IgD-negative memory B cell (primary cell): ENCODE data around the gene GLT8D1. TPM values are rescaled to one million over a fixed set of nuclear protein-coding genes. Genes with fewer than 3 reads are reported as not detected.
"Not testable (repeated sequence)": the region's sequence is repeated elsewhere in the genome, so short reads cannot be mapped to it uniquely, and the experiment has no call there.

Experiments used
- H3K27ac Mint-ChIP-seq, 3 donors: one replicate each; pipeline ENCODE4 v1.8.0; 2020 to 2022; ENCODE audit warnings: mild to moderate bottlenecking in 3 of 3, mixed read lengths in 3 of 3, moderate library complexity in 1 of 3
- H3K27me3 Mint-ChIP-seq: one replicate; pipeline ENCODE4 v1.8.0; 2021; ENCODE audit warnings: mixed read lengths
- H3K36me3 Mint-ChIP-seq: one replicate; pipeline ENCODE4 v1.8.0; 2020; ENCODE audit warnings: mild to moderate bottlenecking, mixed read lengths
- H3K4me1 Mint-ChIP-seq, 3 donors: one replicate each; pipeline ENCODE4 v1.8.0; 2020 to 2022; ENCODE audit warnings: mixed read lengths in 3 of 3, mild to moderate bottlenecking in 1 of 3
- H3K4me3 Mint-ChIP-seq, 4 donors: one replicate each; pipeline ENCODE4 v1.8.0; 2020 to 2022; ENCODE audit warnings: mild to moderate bottlenecking in 4 of 4, mixed read lengths in 4 of 4, moderate library complexity in 3 of 4
- H3K9me3 Mint-ChIP-seq, 3 donors: one replicate each; pipeline ENCODE4 v1.8.0; 2020 to 2021; ENCODE audit warnings: mixed read lengths in 3 of 3, mild to moderate bottlenecking in 1 of 3
- polyA plus RNA-seq: library from polyadenylated mRNA; unstranded; fragments of 300-500 nt; fragmentation: Illumina TruSeq; gene quantifications from one replicate; pipeline ENCODE4 v1.2.3, GENCODE V29; 2021

GLT8D1 gene
- polyA plus RNA-seq: 38.0 TPM

- H3K27me3 Mint-ChIP-seq: no peaks in the 10 kb centered on the region
- H3K9me3 Mint-ChIP-seq: no peaks in the 10 kb centered on the region
- H3K4me3 Mint-ChIP-seq: peak within 1 kb of the TSS; percentile 96 to 99 (median 98)
- H3K27ac Mint-ChIP-seq: peak within 1 kb of the TSS; percentile 95 to 99 (median 96)
- H3K4me1 Mint-ChIP-seq: peaks cover 34 to 38% (median 34%) of the 10 kb centered on the region in 3 donors
- H3K36me3 Mint-ChIP-seq: no peaks in the 10 kb centered on the region
These were observed at the start of gene GLT8D1, which contains the start of gene SPCS1 for GRCh38 chr3:52705688-52706686. Gene GLT8D1 (minus strand): TSS chr3:52705791. CDS start chr3:52700460, 5,331 bp downstream. Gene SPCS1 (plus strand): TSS chr3:52706106. CDS start chr3:52706247, 141 bp downstream.

- Mint-ChIP-seq H3K9me3 (no peaks in the 10 kb centered on the region), H3K27me3 (no peaks in the 10 kb centered on the region), H3K36me3 (peaks cover 3% of the 10 kb centered on the region), H3K4me1 (peaks cover 0 to 1% (median 0%) of the 10 kb centered on the region in 3 donors), H3K27ac (no peak overlapping the region), H3K4me3 (no peak overlapping the region)
These were observed 48.8 kb upstream of the GLT8D1 start for GRCh38 chr3:52754373-52754772.

GRCh38 chr3:52752045-52752660 lies 46.6 kb upstream of the GLT8D1 start:
- Mint-ChIP-seq H3K27ac (peak overlapping the region in 1 of 3 donors; percentile 46), H3K36me3 (no peaks in the 10 kb centered on the region)

GRCh38 chr3:52743721-52744120 lies 38.1 kb upstream of the GLT8D1 start:
- Mint-ChIP-seq H3K27ac (no peak overlapping the region), H3K4me3 (no peak overlapping the region), H3K9me3 (no peaks in the 10 kb centered on the region), H3K4me1 (peaks cover 0 to 3% (median 0%) of the 10 kb centered on the region in 3 donors), H3K27me3 (no peaks in the 10 kb centered on the region), H3K36me3 (peaks cover 3% of the 10 kb centered on the region)

More at GRCh38 chr3:52752045-52752660, 46.6 kb upstream of the GLT8D1 start:
- peaks cover 0 to 3% (median 0%) of the 10 kb centered on the region in 3 donors for H3K4me1 Mint-ChIP-seq
- H3K27me3 Mint-ChIP-seq: no peaks in the 10 kb centered on the region
- H3K4me3 Mint-ChIP-seq: no peak overlapping the region
- H3K9me3 Mint-ChIP-seq: no peaks in the 10 kb centered on the region

GRCh38 chr3:52743152-52743551 lies 37.6 kb upstream of the GLT8D1 start:
- Mint-ChIP-seq H3K4me3 (no peak overlapping the region), H3K9me3 (no peaks in the 10 kb centered on the region), H3K4me1 (peaks cover 0 to 1% (median 0%) of the 10 kb centered on the region in 3 donors), H3K36me3 (peaks cover 3% of the 10 kb centered on the region), H3K27me3 (no peaks in the 10 kb centered on the region), H3K27ac (no peak overlapping the region)

- Mint-ChIP-seq H3K27ac (no peak overlapping the region), H3K36me3 (peaks cover 3% of the 10 kb centered on the region), H3K4me3 (no peak overlapping the region), H3K27me3 (no peaks in the 10 kb centered on the region), H3K9me3 (no peaks in the 10 kb centered on the region), H3K4me1 (peaks cover 0 to 1% (median 0%) of the 10 kb centered on the region in 3 donors)
These were observed 36.9 kb upstream of the GLT8D1 start for GRCh38 chr3:52742418-52743041.

GRCh38 chr3:52739730-52740129 lies 34.1 kb upstream of the GLT8D1 start:
- no peaks in the 10 kb centered on the region for H3K27me3 Mint-ChIP-seq
- peaks cover 8% of the 10 kb centered on the region for H3K36me3 Mint-ChIP-seq
- peaks cover 0 to 1% (median 0%) of the 10 kb centered on the region in 3 donors for H3K4me1 Mint-ChIP-seq
- no peak overlapping the region for H3K27ac Mint-ChIP-seq
- H3K9me3 Mint-ChIP-seq: no peaks in the 10 kb centered on the region
- H3K4me3 Mint-ChIP-seq: no peak overlapping the region

GRCh38 chr3:52733256-52733891 lies 27.8 kb upstream of the GLT8D1 start:
- Mint-ChIP-seq H3K9me3 (peaks cover 4 to 23% (median 6%) of the 10 kb centered on the region in 3 donors), H3K4me1 (peaks cover 0 to 1% (median 0%) of the 10 kb centered on the region in 3 donors), H3K36me3 (peaks cover 32% of the 10 kb centered on the region), H3K27me3 (no peaks in the 10 kb centered on the region), H3K27ac (no peak overlapping the region), H3K4me3 (no peak overlapping the region)

GRCh38 chr3:52731590-52731989 lies 26.0 kb upstream of the GLT8D1 start:
- Mint-ChIP-seq H3K27ac (no peak overlapping the region), H3K27me3 (no peaks in the 10 kb centered on the region), H3K36me3 (peaks cover 36% of the 10 kb centered on the region), H3K4me3 (no peak overlapping the region), H3K4me1 (peaks cover 0 to 4% (median 0%) of the 10 kb centered on the region in 3 donors), H3K9me3 (peaks cover 5 to 23% (median 7%) of the 10 kb centered on the region in 3 donors)

GRCh38 chr3:52730681-52731080 lies 25.1 kb upstream of the GLT8D1 start:
- Mint-ChIP-seq H3K4me1 (peaks cover 0 to 4% (median 0%) of the 10 kb centered on the region in 3 donors), H3K27ac (no peak overlapping the region), H3K36me3 (peaks cover 36% of the 10 kb centered on the region), H3K9me3 (peaks cover 5 to 23% (median 7%) of the 10 kb centered on the region in 3 donors), H3K27me3 (no peaks in the 10 kb centered on the region), H3K4me3 (no peak overlapping the region)

- H3K4me3 Mint-ChIP-seq, H3K27ac Mint-ChIP-seq, H3K4me1 Mint-ChIP-seq, H3K27me3 Mint-ChIP-seq: not testable (repeated sequence)
- Mint-ChIP-seq H3K9me3 (peaks cover 5 to 23% (median 7%) of the 10 kb centered on the region in 3 donors), H3K36me3 (peaks cover 34% of the 10 kb centered on the region)
These were observed 23.2 kb upstream of the GLT8D1 start for GRCh38 chr3:52728753-52729152.

- Mint-ChIP-seq H3K4me3 (no peak overlapping the region), H3K27me3 (no peaks in the 10 kb centered on the region), H3K4me1 (peaks cover 9 to 14% (median 11%) of the 10 kb centered on the region in 3 donors), H3K27ac (no peak overlapping the region), H3K36me3 (peaks cover 20% of the 10 kb centered on the region), H3K9me3 (peaks cover 2 to 7% (median 3%) of the 10 kb centered on the region in 3 donors)
These were observed 18.9 kb upstream of the GLT8D1 start for GRCh38 chr3:52724511-52724910.

- Mint-ChIP-seq H3K27ac (no peak overlapping the region), H3K4me1 (peaks cover 9 to 14% (median 11%) of the 10 kb centered on the region in 3 donors), H3K27me3 (no peaks in the 10 kb centered on the region), H3K9me3 (peaks cover under 1 to 7% (median 3%) of the 10 kb centered on the region in 3 donors), H3K36me3 (peaks cover 20% of the 10 kb centered on the region), H3K4me3 (no peak overlapping the region)
These were observed 18.3 kb upstream of the GLT8D1 start for GRCh38 chr3:52723935-52724334.

GRCh38 chr3:52722491-52722890 lies 16.9 kb upstream of the GLT8D1 start:
- H3K4me1 Mint-ChIP-seq: peaks cover 9 to 14% (median 9%) of the 10 kb centered on the region in 3 donors
- H3K27me3 Mint-ChIP-seq: no peaks in the 10 kb centered on the region
- no peak overlapping the region for H3K27ac Mint-ChIP-seq
- H3K36me3 Mint-ChIP-seq: peaks cover 21% of the 10 kb centered on the region
- peaks cover 0 to 5% (median 1%) of the 10 kb centered on the region in 3 donors for H3K9me3 Mint-ChIP-seq
- peak overlapping the region in 1 of 4 donors; percentile 3 for H3K4me3 Mint-ChIP-seq
